Measurements from ENCODE around the gene PGM3. TPM values are rescaled to one million over a fixed set of nuclear protein-coding genes. Genes with fewer than 3 reads are reported as not detected.
A peak's percentile ranks its signal among the peaks of the same experiment; 100 is the strongest.
"Not testable (repeated sequence)": the region's sequence is repeated elsewhere in the genome, so short reads cannot be mapped to it uniquely, and the experiment has no call there.

Gene PGM3
- total RNA-seq, 4 donors from 2014 or later: 3.9 to 13.2 (median 8.8) TPM

GRCh38 chr6:83198486-83199172 is 5.6 kb upstream of the PGM3 start:
- Histone ChIP-seq H3K4me1 (peaks cover 6 to 12% of the 10 kb centered on the region in 2 donors), H3K4me3 (no peak overlapping the region), H3K9me3 (no peaks in the 10 kb centered on the region), H3K36me3 (peaks cover 0 to 13% of the 10 kb centered on the region in 2 donors), H3K27ac (peak overlapping the region in 1 of 4 donors; percentile 62), H3K27me3 (no peaks in the 10 kb centered on the region)
- intact Hi-C loops (cut with DNase I; ENCODE audit: low total_unique reads): loop anchor here (10.0 kb wide), 1 partner anchor 954 kb away; the partner anchor contains the start of gene IBTK
- in situ Hi-C loops (cut with MboI; ENCODE audit: low sequenced_read_pairs in 4 of 4): loop anchor here in 2 of 4 donors (10.0 to 25.0 kb wide), 2 partner anchors 134 to 961 kb away; partner anchors contain the start of genes DOP1A (in 1 of the 2), IBTK (in 1 of the 2) and UBE3D (in 1 of the 2)
- TF ChIP-seq, protein P1, sequence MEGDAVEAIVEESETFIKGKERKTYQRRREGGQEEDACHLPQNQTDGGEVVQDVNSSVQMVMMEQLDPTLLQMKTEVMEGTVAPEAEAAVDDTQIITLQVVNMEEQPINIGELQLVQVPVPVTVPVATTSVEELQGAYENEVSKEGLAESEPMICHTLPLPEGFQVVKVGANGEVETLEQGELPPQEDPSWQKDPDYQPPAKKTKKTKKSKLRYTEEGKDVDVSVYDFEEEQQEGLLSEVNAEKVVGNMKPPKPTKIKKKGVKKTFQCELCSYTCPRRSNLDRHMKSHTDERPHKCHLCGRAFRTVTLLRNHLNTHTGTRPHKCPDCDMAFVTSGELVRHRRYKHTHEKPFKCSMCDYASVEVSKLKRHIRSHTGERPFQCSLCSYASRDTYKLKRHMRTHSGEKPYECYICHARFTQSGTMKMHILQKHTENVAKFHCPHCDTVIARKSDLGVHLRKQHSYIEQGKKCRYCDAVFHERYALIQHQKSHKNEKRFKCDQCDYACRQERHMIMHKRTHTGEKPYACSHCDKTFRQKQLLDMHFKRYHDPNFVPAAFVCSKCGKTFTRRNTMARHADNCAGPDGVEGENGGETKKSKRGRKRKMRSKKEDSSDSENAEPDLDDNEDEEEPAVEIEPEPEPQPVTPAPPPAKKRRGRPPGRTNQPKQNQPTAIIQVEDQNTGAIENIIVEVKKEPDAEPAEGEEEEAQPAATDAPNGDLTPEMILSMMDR (IDR thresholded peaks at IDR 0.05 in 4 of 5, conservative IDR thresholded peaks at IDR 0.05 in 1 of 5): no peak
- TF ChIP-seq POLR2A (IDR thresholded peaks at IDR 0.05): no peak
- no peak for ATAC-seq
- no peak for DNase-seq

- Histone ChIP-seq H3K4me3 (peak overlapping the region; percentile 83 to 96 (median 87)), H3K36me3 (peaks cover 0 to 8% of the 10 kb centered on the region in 2 donors), H3K9me3 (no peaks in the 10 kb centered on the region), H3K27me3 (no peaks in the 10 kb centered on the region), H3K4me1 (peaks cover 6 to 13% of the 10 kb centered on the region in 2 donors), H3K27ac (peak overlapping the region; percentile 80 to 90 (median 86))
- TF ChIP-seq, protein P1 (IDR thresholded peaks at IDR 0.05 in 4 of 5, conservative IDR thresholded peaks at IDR 0.05 in 1 of 5): no peak
- no peak for TF ChIP-seq POLR2A (IDR thresholded peaks at IDR 0.05)
- DNase-seq: peak; percentile 10 to 23
- intact Hi-C loops (cut with DNase I; ENCODE audit: low total_unique reads): loop anchor here (10.0 kb wide), 1 partner anchor 949 kb away; the partner anchor contains the start of gene IBTK
- peak; percentile 37 to 56 for ATAC-seq
- in situ Hi-C loops (cut with MboI; ENCODE audit: low sequenced_read_pairs in 4 of 4): loop anchor here in 2 of 4 donors (10.0 to 25.0 kb wide), 2 partner anchors 129 to 957 kb away; partner anchors contain the start of genes DOP1A (in 1 of the 2), IBTK (in 1 of the 2) and UBE3D (in 1 of the 2)
These were observed 892 bp upstream of the PGM3 start for GRCh38 chr6:83193747-83194566.

DNA sequence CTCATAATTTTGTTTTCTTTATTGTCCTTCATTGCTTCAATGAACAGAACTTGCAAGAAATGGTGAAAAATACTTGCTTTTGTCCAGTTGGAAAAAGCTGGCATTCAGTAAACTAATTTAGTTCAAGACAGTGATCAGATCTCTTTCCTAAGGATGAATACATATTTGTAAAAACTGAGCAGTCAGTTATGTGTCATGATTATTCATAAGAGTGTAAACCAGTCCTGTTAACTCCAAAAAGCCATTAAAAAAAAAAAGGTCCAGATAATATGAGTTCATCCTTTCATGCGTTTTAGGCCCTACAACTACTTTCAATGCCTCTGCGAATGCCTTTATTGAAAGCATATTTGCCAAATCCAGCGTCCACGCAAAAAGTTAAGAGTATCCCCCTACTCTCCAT is 609 bp downstream of the PGM3 start:
- TF ChIP-seq, protein P1 (IDR thresholded peaks at IDR 0.05 in 4 of 5, conservative IDR thresholded peaks at IDR 0.05 in 1 of 5): no peak
- TF ChIP-seq POLR2A (IDR thresholded peaks at IDR 0.05): no peak
- intact Hi-C loops (cut with DNase I; ENCODE audit: low total_unique reads) (loop anchor here (10.0 kb wide), 1 partner anchor 948 kb away; the partner anchor contains the start of gene IBTK), in situ Hi-C loops (cut with MboI; ENCODE audit: low sequenced_read_pairs in 4 of 4) (loop anchor here in 2 of 4 donors (10.0 to 25.0 kb wide), 2 partner anchors 128 to 955 kb away; partner anchors contain the start of genes DOP1A (in 1 of the 2), IBTK (in 1 of the 2) and UBE3D (in 1 of the 2))
- peak in 1 of 2 donors; percentile 2 for ATAC-seq
- peaks cover 6 to 9% of the 10 kb centered on the region in 2 donors for H3K4me1 ChIP-seq
- H3K27ac ChIP-seq: peak overlapping the region; percentile 80 to 90 (median 86)
- H3K4me3 ChIP-seq: peak overlapping the region; percentile 83 to 96 (median 87)
- H3K9me3 ChIP-seq: no peaks in the 10 kb centered on the region
- peaks cover 0 to 16% of the 10 kb centered on the region in 2 donors for H3K36me3 ChIP-seq
- H3K27me3 ChIP-seq: no peaks in the 10 kb centered on the region
- no peak for DNase-seq

DNA sequence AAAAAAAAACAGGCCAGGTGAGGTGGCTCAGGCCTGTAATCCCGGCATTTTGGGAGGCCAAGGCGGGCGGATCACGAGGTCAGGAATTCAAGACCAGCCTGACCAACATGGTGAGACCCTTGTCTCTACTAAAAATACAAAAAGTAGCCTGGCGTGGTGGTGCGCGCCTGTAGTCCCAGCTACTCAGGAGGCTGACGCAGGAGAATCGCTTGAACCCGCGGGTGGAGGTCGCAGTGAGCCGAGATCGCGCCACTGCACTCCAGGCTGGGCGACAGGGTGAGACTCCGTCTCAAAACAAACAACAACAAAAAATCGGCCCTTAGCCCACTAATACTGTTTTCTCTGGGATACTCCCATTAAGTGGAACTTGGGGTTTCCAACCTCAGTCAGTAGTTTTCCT is 1.1 kb downstream of the PGM3 start:
- H3K9me3 ChIP-seq, H3K27ac ChIP-seq, H3K27me3 ChIP-seq, H3K4me1 ChIP-seq, DNase-seq, ATAC-seq: not testable (repeated sequence)
- Histone ChIP-seq H3K4me3 (peak overlapping the region in 3 of 4 donors; percentile 83 to 96 (median 90)), H3K36me3 (peaks cover 0 to 19% of the 10 kb centered on the region in 2 donors)
- intact Hi-C loops (cut with DNase I; ENCODE audit: low total_unique reads): loop anchor here (10.0 kb wide), 1 partner anchor 947 kb away; the partner anchor contains the start of gene IBTK
- in situ Hi-C loops (cut with MboI; ENCODE audit: low sequenced_read_pairs in 4 of 4): loop anchor here in 2 of 4 donors (10.0 to 25.0 kb wide), 2 partner anchors 127 to 955 kb away; partner anchors contain the start of genes DOP1A (in 1 of the 2), IBTK (in 1 of the 2) and UBE3D (in 1 of the 2)

Measured in gastrocnemius medialis (tissue), 4 donors.